Measurements from ENCODE around the gene SH3RF3. TPM values are rescaled to one million over a fixed set of nuclear protein-coding genes. Genes with fewer than 3 reads are reported as not detected.

The SH3RF3 gene
- total RNA-seq, 1 donor from 2014 or later: under 0.01 TPM

- TF ChIP-seq, protein P1, sequence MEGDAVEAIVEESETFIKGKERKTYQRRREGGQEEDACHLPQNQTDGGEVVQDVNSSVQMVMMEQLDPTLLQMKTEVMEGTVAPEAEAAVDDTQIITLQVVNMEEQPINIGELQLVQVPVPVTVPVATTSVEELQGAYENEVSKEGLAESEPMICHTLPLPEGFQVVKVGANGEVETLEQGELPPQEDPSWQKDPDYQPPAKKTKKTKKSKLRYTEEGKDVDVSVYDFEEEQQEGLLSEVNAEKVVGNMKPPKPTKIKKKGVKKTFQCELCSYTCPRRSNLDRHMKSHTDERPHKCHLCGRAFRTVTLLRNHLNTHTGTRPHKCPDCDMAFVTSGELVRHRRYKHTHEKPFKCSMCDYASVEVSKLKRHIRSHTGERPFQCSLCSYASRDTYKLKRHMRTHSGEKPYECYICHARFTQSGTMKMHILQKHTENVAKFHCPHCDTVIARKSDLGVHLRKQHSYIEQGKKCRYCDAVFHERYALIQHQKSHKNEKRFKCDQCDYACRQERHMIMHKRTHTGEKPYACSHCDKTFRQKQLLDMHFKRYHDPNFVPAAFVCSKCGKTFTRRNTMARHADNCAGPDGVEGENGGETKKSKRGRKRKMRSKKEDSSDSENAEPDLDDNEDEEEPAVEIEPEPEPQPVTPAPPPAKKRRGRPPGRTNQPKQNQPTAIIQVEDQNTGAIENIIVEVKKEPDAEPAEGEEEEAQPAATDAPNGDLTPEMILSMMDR (IDR thresholded peaks at IDR 0.05; ENCODE audit: insufficient read depth, low read length, severe bottlenecking): no peak
- H3K36me3 ChIP-seq (ENCODE audit: control insufficient read depth, insufficient read depth, low read length): no peaks in the 10 kb centered on the region
- H3K4me3 ChIP-seq (ENCODE audit: low read depth, low read length): no peak overlapping the region
- peak; percentile 33 for DNase-seq (ENCODE audit: low read depth)
- H3K27me3 ChIP-seq (ENCODE audit: control insufficient read depth, insufficient read depth, low read length): peaks cover 10% of the 10 kb centered on the region
- FAIRE-seq: no peak
Measured at GRCh38 chr2:109185338-109185737, 56.3 kb downstream of the SH3RF3 start.

- FAIRE-seq: no peak
- peaks cover 10% of the 10 kb centered on the region for H3K27me3 ChIP-seq (ENCODE audit: control insufficient read depth, insufficient read depth, low read length)
- H3K4me3 ChIP-seq (ENCODE audit: low read depth, low read length): no peak overlapping the region
- DNase-seq (ENCODE audit: low read depth): no peak
- H3K36me3 ChIP-seq (ENCODE audit: control insufficient read depth, insufficient read depth, low read length): no peaks in the 10 kb centered on the region
- TF ChIP-seq, protein P1 (IDR thresholded peaks at IDR 0.05; ENCODE audit: insufficient read depth, low read length, severe bottlenecking): no peak
Measured at GRCh38 chr2:109185821-109186570, 57.0 kb downstream of the SH3RF3 start.

DNA sequence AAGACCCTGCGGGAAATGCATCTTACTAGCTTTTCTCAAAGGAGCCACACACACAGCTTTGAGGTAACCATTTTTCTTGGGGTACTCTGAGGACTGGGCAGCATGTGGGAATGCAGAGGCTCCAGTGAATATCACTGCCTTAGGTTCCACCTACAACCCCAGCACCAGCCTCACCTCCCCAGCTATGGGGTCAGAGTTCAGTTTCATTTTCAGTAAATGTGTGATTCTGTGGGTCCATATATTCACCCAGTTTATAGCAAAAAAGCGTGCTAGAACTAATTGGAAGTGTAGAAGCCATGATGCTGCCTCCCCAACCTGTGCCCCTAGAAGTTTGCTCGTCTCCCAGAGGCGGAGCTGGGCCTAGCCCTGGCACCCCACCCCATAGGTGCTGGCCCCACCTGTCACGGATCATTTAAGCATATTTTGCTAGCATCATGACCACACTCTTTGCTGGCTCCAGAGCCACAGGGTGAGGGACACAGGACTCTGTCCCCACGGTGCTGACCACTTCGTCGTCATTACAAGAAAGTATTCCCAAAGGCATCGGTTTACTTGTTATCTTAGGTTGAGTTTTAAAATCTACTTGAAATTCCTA lies 57.7 kb downstream of the SH3RF3 start:
- TF ChIP-seq, protein P1 (IDR thresholded peaks at IDR 0.05; ENCODE audit: insufficient read depth, low read length, severe bottlenecking): no peak
- no peak for DNase-seq (ENCODE audit: low read depth)

DNA sequence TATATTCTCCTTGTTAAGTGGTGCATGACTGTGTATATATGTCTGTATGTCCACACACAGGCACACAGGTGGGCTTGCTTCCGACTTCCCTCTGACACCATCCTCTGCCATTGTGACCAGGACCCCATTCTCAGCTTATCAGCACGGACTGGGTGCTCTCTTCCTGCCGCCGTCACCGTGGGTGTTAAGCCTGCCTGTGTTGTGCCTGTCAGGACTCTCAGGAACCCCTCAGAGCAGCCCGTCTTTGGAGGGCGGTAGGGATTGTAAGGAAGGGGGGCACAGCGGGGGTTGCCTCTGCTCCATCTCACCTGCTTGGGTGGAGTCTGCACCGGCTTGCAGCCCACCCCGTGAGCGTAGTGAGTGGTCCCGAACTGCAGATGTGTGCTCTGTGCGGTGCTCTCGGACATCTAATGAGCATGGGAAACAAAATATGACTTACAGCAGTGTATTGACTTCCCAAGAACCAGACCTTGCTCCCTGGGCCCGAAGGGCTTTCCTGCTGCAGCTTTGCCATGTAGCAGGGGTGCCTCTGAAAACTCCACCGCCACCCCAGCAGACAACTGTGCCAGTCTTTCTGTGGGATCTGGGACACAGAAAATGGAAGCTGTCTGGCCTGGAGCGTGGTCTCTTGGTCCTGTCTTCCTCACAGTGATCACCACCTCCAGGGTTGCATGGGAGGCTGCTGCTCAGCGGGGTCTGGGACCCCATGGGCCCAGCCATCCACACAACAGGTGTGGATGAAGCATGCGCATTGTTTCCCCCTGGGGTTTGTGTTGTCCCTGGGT lies 58.9 kb downstream of the SH3RF3 start:
- Histone ChIP-seq H3K36me3 (ENCODE audit: control insufficient read depth, insufficient read depth, low read length) (no peaks in the 10 kb centered on the region), H3K4me3 (ENCODE audit: low read depth, low read length) (no peak overlapping the region), H3K27me3 (ENCODE audit: control insufficient read depth, insufficient read depth, low read length) (peaks cover 10% of the 10 kb centered on the region)
- no peak for FAIRE-seq
- DNase-seq (ENCODE audit: low read depth): no peak
- TF ChIP-seq, protein P1 (IDR thresholded peaks at IDR 0.05; ENCODE audit: insufficient read depth, low read length, severe bottlenecking): no peak

More for the DNA sequence above, 57.7 kb downstream of the SH3RF3 start:
- no peak overlapping the region for H3K4me3 ChIP-seq (ENCODE audit: low read depth, low read length)
- H3K27me3 ChIP-seq (ENCODE audit: control insufficient read depth, insufficient read depth, low read length): peaks cover 10% of the 10 kb centered on the region
- FAIRE-seq: no peak
- no peaks in the 10 kb centered on the region for H3K36me3 ChIP-seq (ENCODE audit: control insufficient read depth, insufficient read depth, low read length)

DNA sequence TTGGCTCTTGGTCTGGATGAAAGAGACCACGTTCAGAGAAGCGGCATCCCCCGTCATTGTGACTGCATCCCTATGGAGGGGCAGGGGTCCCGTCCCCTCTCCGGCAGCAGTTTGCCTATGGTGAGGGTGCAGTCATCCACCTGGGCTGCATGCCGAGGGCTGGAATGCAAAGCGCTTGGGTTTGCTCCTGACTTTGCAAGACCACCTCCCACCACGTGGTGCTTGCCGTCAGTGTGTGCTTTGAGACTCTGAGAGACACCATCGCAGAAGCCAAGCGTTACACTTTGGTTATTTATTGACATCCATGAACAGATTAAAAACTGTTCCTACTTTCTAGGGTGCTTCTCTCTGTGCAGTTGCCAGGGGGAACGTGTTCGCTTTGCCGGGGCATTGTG lies 59.5 kb downstream of the SH3RF3 start:
- H3K36me3 ChIP-seq (ENCODE audit: control insufficient read depth, insufficient read depth, low read length): no peaks in the 10 kb centered on the region
- TF ChIP-seq, protein P1 (IDR thresholded peaks at IDR 0.05; ENCODE audit: insufficient read depth, low read length, severe bottlenecking): no peak
- no peak for DNase-seq (ENCODE audit: low read depth)
- H3K4me3 ChIP-seq (ENCODE audit: low read depth, low read length): no peak overlapping the region
- peaks cover 13% of the 10 kb centered on the region for H3K27me3 ChIP-seq (ENCODE audit: control insufficient read depth, insufficient read depth, low read length)
- peak; percentile 60 for FAIRE-seq

Data from bronchial epithelial cell (primary cell).